ENCODE measurements around the gene CABP1.
"Not testable (repeated sequence)": the region's sequence is repeated elsewhere in the genome, so short reads cannot be mapped to it uniquely, and the experiment has no call there.

Gene CABP1

DNA sequence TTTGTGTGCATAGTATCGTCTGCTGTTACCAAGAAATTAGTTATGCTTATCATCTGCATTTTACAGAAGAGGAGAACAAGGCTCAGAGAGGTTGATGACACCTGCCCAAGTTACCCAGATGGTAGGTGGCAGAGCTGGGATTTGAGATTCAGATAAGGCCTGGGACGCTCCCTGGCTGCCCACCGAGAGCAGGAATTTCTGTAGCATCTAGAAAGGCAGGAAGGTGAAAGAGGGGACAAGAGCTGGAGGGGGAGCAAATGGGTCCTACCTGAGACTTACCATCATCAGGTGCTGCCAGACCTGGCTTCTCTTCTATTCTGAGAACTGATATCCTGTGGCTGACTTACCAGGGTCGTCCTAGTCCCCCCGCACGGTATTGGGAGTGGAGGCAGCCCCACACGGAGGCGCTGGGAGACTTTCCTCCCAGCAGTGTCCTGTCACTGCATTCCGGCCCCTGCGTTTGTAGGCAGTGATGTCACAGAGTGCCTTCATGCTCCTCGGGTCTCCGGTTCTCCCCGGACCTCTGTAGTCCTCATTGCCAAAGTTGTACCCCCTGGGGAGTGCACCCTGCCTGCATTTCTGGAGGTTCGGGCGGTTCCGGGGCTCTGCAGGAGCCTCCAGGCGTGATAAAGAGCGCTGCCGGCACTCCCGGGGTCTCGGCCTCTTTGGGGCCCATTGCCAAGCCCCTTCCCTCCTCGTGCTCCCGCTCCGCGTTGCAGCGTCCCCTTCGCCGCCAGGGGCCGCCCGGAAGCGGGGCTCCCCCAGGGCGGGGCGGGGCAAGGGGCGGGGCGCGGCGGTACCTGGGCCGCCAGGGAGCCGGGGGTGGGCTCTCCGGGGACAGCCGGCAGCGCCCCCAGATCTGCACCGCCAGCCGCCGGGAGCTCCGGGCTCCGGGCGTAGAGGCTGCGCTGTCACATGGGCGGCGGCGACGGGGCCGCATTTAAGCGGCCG lies at the start of gene CABP1:
Gene CABP1, plus strand, starts transcription at position 856 of the 951 bp plus-strand sequence. Its CDS starts 60 bp downstream, at position 916.
- DNase-seq (ENCODE audit: low spot score), result peak; percentile 75

DNA sequence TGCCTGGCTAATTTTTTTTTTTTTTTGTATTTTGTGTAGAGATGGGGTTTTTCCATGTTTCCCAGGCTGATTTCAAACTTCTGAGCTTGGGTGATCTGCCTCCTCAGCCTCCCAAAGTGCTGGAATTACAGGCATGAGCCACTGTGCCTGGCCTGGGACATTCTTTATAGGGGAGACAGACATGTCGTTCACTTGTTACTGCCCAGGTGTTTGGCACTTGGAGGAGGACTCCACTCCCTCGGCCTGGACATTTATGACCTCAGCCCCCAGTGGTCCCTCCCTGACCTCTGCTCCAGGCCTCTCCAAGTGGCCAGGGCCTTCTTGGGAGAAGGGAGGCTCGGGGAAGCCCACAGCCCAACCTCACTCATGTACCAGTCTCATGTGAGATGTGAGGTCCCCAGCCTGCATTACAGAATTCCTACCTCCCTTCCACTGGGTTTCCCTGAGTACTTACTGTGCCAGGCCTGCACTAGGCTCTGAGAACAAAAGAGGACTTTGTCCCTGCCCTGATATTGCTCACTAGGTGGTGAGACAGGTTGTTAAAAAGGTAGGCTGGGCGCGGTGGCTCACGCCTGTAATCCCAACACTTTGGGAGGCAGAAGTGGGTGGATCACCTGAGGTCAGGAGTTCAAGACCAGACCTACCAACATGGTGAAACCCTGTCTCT lies 49.6 kb upstream of the CABP1 start:
- peak; percentile 65 for DNase-seq (ENCODE audit: low spot score)

DNA sequence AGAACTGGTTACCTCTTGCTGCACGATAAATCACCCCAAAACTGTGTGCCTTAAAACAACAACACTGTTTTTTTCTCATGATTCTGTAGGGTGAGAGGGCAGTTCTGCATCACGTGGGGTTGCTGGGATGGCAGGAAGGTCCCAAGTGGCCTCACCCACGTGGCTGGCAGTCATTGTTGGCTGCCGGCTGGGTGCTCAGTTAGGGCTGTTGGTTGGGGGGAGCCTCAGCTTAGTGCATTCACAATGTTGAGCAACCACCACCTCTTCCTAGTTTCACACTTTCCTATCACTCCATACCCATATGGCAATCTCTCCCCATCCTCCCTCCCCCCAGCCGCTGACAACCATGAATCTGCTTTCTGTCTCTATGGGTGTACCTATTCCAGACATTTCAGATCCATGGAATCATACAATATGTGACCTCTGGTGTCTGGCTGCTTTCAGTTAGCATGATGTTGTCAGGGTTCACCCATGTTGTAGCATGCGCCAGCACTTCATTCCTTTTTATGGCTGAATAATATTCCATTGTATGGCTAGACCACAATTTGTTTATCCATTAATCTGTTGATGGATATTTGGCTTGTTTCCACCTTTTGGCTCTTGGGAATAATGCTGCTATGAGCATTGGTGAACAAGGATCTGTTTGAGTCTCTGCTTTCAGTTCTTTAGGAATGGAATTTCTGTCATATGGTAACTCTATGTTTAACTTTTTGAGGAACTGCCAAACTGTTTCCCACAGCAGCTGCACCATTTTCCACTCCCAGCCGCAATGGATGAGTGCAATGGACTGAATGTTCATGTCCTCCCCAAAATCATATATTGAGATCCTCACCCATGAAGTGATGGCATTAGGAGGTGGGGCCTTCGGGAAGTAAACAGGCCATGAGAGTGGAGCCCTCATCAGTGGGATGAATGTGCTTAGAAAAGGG lies 48.0 kb upstream of the CABP1 start:
- DNase-seq (ENCODE audit: low spot score), result no peak

DNA sequence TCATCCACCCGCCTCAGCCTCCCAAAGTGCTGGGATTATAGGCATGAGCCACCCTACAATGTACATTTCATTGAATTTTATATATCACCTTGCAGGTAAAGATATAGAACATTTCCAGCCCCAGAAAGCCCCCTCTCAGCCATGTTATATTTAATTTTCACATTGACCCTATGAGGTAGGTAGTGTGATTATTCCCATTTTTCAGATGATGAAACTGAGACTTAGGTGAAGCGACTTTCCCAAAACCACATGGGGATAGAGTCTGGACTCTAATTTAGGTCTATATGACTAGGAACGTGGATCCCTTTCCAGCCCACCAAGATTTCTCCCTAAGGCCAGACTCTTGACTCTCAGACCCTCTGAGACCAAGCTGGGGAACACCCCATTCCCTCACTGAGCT lies 43.5 kb upstream of the CABP1 start:
- no peak for DNase-seq (ENCODE audit: low spot score)

DNA sequence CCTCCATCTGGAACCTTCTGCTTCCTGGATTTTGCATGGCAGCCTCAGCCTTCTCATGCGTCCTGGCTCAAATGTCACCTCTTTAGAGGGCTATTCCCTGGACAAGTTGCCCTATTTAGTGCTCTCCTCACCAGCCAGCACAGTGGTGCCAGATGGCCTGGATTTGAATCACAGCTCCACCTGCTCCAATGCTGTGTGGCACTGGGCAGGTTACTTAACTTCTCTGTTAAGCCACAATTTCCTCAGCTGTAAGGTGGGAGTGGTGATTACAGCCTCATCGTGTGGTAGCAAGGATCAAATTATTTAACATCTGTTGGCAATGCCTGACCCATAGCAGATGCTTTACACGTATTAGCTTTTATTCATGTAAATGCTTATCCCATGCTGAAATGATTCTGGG lies 42.6 kb upstream of the CABP1 start:
- DNase-seq (ENCODE audit: low spot score), result no peak

DNA sequence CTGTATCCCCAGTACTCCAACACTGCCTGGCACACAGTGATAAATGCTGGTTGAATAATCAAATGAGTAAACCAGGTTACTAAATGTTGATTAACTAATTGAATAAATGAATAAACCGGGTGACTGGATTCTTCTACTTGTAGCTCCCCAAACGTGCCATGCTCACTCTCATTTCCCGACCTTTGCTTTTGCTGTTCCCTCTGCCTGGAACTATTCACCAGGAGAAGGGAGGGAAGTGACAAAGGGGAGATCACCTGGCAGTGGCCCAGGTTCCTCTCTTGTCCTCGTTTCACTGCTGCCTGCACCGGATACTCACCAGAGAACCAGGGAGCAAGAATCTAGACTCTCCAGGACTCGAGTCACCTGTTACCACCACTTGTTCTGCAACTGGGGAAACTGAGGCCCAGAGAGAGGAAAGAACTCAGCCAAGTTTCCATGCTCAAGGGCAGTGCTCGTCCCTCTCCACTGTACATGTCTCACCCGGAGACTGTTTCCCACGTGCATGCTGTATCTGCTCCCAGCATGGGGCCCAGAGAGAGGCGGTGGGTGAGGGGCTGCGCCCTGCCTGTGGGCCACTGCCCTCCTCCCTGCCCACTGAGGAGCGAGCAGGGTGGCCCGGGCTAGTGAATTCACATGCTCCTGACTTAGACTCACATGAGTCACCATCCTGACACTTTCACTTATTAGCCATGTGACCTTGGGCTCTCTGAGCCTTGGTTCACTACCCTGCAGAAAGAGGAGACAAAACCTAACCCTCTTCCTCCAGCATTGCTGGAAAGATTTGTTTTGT lies 41.6 kb upstream of the CABP1 start:
- peak; percentile 42 for DNase-seq (ENCODE audit: low spot score)

DNA sequence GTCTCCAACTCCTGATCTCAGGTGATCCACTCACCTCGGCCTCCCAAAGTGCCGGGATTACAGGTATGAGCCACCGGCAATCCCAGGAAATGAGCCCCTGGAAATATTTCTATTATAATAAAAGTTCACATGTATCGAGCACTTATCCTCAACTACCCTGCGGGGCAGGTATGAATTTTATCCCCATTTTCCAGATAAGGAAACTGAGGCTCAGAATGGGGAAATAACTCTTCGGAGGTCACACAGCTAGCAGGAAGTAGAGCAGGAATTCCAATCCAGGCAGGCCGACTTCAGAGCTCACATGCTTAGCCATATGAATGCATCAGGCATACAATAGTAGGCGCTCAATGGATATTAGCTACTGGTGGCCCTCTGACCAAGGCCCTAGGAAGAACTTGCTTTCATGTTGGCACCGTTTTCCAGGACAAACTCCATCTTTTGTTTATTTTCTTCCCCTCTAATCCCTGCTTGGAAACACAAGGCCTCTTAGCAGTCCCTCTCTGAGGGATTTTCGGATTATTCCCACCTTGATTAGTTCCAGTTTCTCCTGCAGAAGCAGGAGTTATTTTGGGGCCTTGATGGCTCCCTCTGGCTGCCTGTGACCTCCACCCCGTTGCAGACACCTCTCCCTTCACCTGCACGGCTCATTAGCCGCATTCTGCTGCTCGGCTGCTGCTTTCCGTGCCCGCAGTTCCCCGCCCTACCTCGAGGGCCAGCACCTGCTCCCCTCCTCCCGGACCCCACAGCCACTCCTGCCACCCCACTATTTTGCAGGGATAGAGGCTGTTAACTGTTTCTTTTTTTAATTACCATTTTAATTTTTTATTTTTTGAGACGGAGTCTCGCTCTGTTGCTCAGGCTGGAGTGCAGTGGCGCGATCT lies 40.5 kb upstream of the CABP1 start:
- no peak for DNase-seq (ENCODE audit: low spot score)

DNA sequence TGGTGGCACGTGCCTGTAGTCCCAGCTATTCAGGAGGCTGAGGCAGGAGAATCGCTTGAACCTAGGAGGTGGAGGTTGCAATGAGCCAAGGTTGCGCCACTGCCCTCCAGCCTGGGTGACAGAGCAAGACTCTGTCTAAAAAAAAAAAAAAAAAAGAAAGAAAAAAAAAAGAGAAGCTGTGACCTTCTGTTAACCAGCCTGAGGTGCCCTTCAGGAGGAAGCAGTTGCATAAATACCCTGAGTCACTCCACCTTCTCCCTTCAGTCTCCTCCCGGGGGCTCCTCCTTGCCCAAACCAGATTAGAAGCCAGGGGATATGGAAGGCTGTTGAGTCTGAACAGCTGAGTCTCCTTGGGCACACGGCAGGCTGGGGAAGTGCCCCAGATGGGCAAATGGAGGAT lies 38.0 kb upstream of the CABP1 start:
- DNase-seq (ENCODE audit: low spot score), result not testable (repeated sequence)

DNA sequence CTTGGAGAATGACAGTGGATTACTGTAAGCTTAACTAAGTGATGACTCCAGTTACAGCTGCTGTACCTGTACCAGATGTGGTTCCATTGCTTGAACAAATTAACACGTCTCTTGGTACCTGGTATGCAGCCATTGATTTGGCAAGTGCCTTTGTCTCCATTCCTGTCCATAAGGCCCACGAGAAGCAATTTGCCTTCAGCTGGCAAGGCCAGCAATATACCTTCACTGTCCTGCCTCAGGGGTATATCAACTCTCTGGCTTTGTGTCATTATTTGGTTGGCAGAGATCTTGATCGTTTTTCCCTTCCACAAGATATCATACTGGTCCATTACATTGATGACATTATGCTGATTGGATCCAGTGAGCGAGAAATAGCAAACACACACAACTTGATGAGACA lies 29.9 kb upstream of the CABP1 start:
- no peak for DNase-seq (ENCODE audit: low spot score)

DNA sequence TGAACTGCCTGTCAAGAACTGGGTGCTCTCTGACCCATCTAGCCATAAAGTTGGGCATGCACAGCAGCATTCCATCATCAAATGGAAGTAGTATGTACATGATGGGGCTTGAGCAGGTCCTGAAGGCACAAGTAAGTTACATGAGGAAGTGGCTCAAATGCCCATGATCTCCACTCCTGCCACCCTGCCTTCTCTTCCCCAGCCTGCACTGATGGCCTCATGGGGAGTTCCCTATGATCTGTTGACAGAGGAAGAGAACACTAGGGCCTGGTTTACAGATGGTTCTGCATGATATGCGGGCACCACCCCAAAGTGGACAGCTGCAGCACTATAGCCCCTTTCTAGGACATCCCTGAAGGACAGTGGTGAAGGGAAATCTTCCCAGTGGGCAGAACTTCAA lies 28.9 kb upstream of the CABP1 start:
- not testable (repeated sequence) for DNase-seq (ENCODE audit: low spot score)

DNA sequence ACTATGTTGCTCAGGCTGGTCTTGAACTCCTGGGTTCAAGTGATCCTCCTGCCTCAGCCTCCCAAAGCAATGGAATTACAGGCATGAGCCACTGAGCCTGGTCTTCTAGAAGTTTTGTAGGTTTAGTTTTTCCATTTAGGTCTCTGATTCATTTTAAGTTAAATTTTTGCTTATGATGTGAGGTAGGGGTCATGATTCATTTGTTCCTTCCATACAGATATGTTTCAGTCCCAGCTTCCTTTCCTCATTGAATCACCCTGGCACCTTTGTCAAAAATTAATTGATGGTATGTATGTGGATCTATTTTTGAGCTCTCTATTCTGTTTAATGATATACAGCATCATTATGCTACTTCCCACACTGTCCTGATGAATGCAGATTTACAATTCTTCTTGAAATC lies 25.6 kb upstream of the CABP1 start:
- no peak for DNase-seq (ENCODE audit: low spot score)

DNA sequence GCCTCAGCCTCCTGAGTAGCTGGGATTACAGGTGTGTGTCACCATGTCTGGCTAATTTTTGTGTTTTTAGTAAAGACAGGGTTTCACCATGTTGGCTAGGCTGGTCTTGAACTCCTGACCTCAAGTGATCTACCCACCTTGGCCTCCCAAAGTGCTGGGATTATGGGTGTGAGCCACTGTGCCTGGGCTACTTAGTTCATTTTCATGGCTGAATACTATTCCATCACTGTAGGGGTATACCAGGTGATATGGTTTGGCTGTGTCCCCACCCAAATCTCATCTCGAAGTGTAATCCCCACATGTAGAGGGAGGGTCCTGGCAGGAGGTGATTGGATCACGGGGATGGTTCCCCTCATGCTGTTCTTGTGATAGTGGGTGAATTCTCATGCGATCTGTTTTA lies 23.2 kb upstream of the CABP1 start:
- not testable (repeated sequence) for DNase-seq (ENCODE audit: low spot score)

DNA sequence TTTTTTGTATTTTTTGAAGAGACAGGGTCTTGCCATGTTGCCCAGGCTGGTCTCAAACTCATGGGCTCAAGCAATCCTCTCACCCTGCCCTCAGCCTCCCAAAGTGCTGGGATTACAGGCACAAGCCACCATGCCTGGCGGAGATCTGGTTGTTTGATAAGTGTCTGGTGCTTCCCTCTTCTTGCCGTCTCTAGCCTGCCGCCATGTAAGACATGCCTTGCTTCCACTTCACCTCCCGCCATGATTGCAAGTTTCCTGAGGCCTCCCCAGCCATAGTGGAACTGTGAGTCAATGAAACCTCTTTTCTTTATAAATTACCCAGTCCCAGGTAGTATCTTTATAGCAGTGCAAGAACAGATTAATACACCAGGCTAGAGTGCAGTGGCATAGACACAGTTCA lies 22.7 kb upstream of the CABP1 start:
- DNase-seq (ENCODE audit: low spot score), result not testable (repeated sequence)

DNA sequence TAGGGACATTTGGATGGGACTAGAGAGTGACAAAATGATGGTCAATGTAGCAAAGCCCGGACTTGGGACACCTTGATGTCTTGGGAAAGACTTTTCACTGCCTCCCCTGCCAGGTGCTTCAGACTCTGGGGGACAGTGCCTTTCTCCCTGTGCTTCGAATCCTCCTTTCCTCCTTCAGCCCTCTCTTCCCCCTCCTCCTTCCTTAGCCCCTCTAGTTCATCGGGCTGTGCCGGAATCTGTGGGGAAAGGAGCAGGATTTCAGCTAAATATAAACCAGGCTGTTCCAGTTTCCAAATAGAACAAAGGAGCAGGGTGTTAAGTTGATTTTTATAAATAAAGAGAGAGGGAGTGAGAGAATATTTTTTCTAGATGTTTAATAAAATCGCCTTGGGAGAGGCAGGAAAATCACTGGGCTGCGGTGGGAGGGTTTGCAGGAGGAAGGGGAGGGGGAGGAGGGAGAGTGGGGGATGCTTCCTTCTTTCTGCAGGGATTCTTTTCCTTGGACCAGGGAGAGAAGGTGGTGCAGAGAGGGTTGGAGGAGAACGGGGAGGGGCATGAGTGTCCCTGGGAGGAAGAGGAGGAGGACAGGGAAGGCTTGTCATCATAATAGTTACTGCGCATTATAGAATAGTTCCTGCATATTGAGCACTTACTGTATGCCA lies 21.3 kb upstream of the CABP1 start:
- DNase-seq (ENCODE audit: low spot score), result no peak

DNA sequence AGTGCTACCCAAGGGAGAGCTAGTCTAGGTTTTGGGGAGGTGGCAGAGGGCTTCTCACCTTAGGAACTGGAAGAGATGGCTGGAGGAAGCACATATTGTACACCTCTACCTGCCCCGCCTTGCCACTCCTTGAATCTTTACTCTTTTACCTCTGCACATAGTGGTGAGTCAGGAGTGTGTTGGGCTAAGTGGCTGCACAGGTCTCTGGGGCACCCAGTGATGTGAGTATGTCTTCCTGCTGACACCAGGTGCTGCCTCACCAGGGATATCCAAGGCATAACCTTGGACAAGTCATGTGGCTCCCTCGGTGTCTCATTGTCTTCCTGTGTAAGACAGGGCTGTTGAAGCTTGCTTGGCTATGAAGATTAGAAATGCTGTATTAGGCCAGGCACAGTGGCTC lies 19.8 kb upstream of the CABP1 start:
- DNase-seq (ENCODE audit: low spot score), result peak; percentile 84

DNA sequence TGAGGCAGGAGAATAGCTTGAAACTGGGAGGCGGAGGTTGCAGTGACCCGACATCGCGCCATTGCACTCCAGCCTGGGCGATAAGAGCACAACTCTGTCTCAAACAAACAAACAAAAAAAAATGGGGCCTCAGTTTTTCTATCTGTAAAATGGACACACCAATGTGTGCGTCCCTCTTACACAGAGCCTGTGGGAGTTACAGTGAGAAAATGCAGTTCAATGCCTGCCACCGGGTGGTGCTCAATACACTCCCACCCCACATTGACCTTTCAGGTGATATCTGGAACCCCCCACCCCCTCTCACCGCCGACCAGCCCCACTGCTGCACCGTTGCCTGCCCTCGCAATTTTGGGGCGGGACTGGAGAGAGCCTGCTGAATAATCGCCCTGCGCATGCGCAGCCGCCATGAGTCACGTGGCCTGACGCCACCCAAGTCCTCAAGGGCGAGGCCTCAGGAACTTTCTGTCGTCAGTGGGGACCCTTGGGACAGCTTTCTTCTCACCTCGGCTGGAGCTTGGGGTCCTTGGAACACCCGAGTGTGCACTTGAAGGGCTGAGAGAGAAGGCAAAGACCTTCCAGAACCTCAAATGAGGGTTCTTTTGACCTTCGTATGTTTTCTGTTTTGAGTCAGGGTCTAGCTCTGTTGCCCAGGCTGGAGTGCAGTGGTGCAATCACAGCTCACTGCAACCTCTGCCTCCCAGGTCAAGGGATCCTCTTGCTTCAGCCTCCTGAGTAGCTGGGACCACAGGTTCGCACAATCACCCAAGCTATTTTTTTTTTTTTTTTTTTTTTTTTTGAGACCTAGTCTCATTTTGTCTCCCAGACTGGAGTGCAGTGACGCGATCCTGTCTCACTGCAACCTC lies 14.6 kb upstream of the CABP1 start:
- peak; percentile 84 for DNase-seq (ENCODE audit: low spot score)

DNA sequence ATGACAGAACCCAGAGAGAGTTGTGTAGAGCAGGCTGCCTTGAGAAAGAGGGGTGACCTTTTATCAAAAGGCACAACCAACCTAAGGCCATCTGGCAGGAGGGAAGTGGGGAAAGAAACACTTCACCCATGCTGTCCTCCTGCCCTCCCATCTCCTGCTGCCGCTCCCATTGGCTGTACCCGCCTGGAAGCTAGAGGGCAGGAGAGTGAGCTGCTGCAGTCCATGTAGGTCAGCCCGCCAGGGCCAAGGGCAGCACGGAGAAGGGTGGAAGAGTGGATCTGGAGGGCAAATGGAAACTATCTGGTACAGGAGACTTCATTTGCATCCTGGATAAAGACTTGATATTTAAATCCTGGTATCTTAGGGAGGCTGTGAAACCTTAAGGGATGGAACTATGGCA lies 11.5 kb upstream of the CABP1 start:
- DNase-seq (ENCODE audit: low spot score), result no peak

DNA sequence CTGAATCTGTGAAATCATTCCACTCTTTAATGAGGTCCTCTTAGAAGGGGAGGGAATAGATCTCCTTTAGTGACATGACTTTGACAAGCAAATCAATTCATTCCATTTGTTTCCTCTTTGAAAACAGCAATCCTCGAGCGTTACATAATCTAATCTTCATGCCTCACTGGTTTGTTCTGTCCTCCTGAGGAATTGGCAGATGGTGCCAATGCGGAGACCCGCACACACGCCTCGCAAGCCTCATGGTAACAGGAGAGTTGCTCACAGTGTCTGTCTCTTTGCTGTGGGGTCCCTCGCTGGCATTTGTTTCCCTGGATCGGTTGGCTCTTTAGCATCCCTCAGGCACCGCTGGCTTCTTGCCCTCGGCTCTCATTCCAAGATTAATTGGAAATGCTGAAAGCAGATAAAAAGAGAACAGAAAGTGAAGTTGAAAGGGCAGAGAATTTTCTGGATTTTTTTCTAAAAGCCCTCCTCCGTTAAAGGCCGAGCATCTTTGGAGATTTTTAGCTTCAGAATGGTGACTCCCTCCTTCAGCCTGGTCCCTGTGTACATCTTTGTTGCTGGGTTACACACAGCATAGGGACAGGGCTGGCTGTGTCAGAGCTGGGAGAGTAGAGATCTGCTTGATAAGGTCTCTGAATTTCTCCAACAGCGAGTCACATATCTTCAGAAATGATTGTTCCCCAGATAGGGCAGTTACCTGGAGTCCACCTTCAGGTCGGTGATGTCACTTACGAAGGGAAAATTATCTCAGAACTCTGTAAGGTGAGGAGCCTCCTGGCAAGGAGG lies 10.1 kb upstream of the CABP1 start:
- no peak for DNase-seq (ENCODE audit: low spot score)

All from LoVo (cell line).